Left ventricle myocardium inferior (tissue), 1 donor: Measurements from ENCODE around the gene LFNG. TPM values are rescaled to one million over a fixed set of nuclear protein-coding genes. Genes with fewer than 3 reads are reported as not detected.

Experiments
- DNase-seq: peaks from one replicate; pipeline ENCODE4 v3.0.0-alpha.2; 2020
- H3K27ac ChIP-seq: fragments of 200-600 bp; replicated peaks from 2 replicates; pipeline ENCODE4 v1.8.0; 2021
- H3K27me3 ChIP-seq: fragments of 200-600 bp; 2 replicates; pipeline ENCODE4 v1.8.0; 2021; ENCODE audit warnings: low read depth
- H3K36me3 ChIP-seq: fragments of 200-600 bp; 2 replicates; pipeline ENCODE4 v1.8.0; 2021
- H3K4me1 ChIP-seq: fragments of 200-600 bp; 2 replicates; pipeline ENCODE4 v1.8.0; 2021
- H3K4me3 ChIP-seq: fragments of 200-600 bp; 2 replicates; pipeline ENCODE4 v1.8.0; 2021; ENCODE audit warnings: mild to moderate bottlenecking, moderate library complexity
- H3K9me3 ChIP-seq: fragments of 200-600 bp; replicated peaks from 2 replicates; pipeline ENCODE4 v1.8.0; 2021
- intact Hi-C: fragments of 100-400 bp; cut with micrococcal nuclease; formaldehyde crosslinking; loops from one replicate; pipeline ENCODE4 v1.11.0; 2022
- total RNA-seq: library from RNA; stranded (reverse); fragmentation: NEBNext Ultra II Directional; extraction: Animal tissue kit (Norgen Biotek cat#: 25700); gene quantifications from one replicate; pipeline ENCODE4 v1.2.1, GENCODE V29; 2021
- TF ChIP-seq, protein P1 (sequence below): fragments of 200-600 bp; IDR thresholded peaks from 2 replicates; pipeline ENCODE4 v1.8.0; 2021; ENCODE audit warnings: antibody characterized with exemption, mild to moderate bottlenecking, borderline replicate concordance
- donor health status: DM: no; HTN: yes; CAD: no; lungs with severe emphysema.

The LFNG gene
- total RNA-seq, 1 donor from 2014 or later, result 5.2 TPM

DNA sequence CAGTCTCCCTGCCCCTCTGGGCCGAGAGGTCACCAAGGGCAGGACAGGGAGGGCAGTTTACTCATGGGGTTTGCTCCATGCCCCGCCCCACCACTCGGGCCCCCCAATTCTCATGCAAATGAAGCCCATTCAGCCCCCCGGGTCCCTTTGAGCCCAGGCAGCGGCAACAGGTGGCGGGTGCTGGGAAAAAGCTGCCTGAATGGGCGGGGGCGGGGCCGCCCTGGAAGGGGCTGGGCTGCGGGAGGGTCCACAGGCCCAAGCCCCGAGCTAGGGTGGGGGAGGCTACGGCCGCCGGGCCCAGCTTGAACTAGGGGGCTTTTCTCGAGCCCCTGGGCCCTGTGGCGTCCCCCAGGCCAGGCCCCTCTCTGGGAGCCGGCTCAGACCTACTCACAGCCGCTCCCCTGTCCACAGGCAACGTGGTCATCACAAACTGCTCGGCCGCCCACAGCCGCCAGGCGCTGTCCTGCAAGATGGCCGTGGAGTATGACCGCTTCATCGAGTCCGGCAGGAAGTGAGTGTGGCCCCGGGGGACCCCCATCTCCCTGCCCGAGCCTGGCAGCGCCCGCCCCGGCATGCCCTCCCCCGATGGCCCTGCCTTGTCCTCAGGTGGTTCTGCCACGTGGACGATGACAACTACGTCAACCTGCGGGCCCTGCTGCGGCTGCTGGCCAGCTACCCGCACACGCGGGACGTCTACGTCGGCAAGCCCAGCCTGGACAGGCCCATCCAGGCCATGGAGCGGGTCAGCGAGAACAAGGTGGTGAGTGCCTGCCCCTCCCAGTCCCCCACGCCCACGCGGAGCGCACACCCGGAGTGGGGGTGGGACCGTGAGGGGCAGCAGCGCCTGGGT is 5.5 kb downstream of the LFNG start:
- Histone ChIP-seq H3K27me3 (peaks cover 71% of the 10 kb centered on the region), H3K27ac (peak overlapping the region; percentile 91), H3K9me3 (no peaks in the 10 kb centered on the region), H3K36me3 (peaks cover 24% of the 10 kb centered on the region), H3K4me1 (peaks cover 88% of the 10 kb centered on the region), H3K4me3 (peak overlapping the region; percentile 73)
- no peak for DNase-seq
- TF ChIP-seq, protein P1, sequence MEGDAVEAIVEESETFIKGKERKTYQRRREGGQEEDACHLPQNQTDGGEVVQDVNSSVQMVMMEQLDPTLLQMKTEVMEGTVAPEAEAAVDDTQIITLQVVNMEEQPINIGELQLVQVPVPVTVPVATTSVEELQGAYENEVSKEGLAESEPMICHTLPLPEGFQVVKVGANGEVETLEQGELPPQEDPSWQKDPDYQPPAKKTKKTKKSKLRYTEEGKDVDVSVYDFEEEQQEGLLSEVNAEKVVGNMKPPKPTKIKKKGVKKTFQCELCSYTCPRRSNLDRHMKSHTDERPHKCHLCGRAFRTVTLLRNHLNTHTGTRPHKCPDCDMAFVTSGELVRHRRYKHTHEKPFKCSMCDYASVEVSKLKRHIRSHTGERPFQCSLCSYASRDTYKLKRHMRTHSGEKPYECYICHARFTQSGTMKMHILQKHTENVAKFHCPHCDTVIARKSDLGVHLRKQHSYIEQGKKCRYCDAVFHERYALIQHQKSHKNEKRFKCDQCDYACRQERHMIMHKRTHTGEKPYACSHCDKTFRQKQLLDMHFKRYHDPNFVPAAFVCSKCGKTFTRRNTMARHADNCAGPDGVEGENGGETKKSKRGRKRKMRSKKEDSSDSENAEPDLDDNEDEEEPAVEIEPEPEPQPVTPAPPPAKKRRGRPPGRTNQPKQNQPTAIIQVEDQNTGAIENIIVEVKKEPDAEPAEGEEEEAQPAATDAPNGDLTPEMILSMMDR, result no peak
- intact Hi-C loops, result no loop called here

DNA sequence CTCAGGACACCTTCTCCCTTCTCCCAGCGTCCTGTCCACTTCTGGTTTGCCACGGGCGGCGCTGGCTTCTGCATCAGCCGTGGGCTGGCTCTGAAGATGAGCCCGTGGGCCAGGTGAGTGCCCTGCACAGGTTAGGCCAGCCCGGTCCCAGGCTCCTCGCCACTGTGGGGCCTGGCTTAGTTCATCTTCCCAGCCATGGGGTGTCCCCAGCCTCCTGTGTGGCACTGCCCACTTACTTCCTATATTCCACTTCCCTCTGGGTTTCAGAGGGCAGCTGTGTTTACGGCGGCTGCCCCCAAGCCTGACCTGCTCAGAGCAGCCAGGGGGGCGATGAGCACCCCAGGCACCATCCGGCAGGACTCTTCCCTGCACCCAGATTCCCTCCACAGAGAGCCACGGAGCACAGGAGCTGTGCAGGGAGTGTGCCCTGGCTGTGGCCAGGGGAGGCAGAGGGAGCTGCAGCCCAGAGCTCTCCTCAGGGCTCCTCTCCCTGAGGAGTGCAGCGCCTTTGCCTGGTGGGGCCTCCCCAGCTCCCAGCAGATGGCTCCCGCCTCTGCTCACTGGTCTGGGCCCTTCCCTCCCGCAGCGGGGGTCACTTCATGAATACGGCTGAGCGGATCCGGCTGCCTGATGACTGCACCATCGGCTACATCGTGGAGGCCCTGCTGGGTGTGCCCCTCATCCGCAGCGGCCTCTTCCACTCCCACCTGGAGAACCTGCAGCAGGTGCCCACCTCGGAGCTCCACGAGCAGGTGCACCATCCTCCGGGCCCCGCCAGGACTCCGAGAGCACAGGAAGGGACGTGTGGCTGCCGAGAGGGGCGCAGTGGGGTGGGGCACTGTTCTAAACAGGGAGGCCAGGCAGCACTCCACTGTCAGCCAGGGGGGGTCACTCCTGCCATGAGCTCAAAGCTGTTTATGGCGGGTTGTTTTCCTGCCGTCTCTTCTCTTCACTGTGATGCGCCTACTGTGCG is 6.4 kb downstream of the LFNG start:
- Histone ChIP-seq H3K4me1 (peaks cover 88% of the 10 kb centered on the region), H3K27me3 (peaks cover 68% of the 10 kb centered on the region), H3K27ac (peak overlapping the region; percentile 23), H3K9me3 (no peaks in the 10 kb centered on the region), H3K36me3 (peaks cover 24% of the 10 kb centered on the region), H3K4me3 (no peak overlapping the region)
- TF ChIP-seq, protein P1, result no peak
- DNase-seq, result no peak
- intact Hi-C loops, result no loop called here

DNA sequence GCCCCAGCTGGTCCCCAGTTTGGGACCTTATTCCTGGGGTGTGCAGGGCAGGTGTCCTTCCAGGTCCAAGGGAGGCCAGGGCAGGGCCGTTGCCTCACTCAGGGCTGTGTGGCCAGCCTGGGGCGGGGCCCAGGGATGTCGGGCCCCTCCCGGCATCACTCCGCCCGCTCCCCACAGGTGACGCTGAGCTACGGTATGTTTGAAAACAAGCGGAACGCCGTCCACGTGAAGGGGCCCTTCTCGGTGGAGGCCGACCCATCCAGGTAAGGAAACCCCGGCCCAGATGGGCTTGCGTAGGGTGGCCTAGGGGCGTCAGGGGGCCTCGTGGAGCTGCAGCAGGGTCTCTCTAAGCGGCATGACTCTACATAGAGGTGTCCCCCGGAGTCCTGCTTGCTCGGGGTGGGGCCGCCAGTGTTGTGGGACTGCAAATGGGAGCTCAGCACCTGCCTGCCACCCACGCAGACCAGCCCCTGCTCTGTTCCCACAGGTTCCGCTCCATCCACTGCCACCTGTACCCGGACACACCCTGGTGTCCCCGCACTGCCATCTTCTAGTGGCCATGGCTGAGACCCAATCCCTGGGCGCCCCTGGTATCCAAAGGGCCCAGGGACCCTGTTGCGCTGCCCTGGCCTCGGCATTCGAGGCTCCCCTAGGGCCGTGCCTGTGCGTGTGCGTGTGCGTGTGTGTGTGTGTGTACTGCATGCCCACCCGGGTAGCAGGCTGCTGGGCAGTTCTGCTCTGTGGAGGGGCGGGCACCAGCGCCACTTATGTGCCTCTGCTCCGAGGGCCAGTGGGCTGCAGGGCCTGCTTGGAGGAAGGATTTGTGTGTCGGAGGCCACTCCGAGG is 7.3 kb downstream of the LFNG start:
- no peak overlapping the region for H3K4me3 ChIP-seq
- no peak overlapping the region for H3K27ac ChIP-seq
- TF ChIP-seq, protein P1, result no peak
- no peak for DNase-seq
- peaks cover 63% of the 10 kb centered on the region for H3K27me3 ChIP-seq
- H3K36me3 ChIP-seq, result peaks cover 24% of the 10 kb centered on the region
- no peaks in the 10 kb centered on the region for H3K9me3 ChIP-seq
- intact Hi-C loops, result no loop called here
- peaks cover 87% of the 10 kb centered on the region for H3K4me1 ChIP-seq

DNA sequence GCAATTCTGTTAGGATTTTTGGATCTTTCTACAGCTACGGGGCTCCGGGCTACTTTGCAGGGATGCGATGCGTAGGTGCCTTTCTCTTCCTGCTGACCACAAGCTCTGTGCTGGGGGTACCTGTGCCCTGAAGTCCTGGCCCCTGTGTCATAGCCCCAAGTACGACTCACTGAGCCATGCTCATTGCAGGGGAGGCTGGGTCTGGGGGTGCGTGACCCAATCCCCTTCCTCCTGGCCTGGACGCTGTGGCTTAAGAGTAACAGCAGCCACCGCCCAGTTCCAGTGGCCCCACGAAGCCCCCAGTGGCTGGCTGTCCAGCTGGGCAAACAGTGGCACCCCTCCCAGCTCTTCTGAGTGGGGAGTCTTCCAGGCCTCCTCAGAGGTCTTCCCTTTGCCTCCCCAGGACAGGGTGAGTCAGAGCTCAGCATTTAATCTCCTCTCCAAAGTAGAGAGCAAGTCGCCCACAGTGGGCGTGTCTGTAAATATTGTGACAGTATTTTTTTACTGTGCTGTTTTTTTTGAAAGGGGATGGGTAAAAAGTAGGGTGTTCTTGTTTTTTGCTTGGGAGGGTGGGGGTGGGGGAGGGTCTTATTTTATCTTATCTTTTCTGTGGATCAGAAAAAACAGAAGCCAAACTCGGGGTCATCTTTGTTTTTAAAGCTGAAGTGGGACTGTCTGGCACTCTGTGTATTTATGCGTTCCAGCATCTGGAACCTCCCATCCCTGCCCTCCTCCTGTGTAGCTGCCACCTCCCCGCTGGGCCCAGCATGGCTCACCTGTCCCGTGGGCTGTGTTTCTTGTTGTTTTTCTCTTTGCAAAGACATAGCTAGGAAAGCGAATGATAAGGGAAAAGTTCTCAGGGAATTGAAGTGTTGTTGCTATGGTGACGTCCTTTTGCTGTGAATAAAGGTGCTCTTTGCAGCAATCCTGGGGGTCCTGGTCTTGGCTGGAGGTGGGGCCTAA is 8.2 kb downstream of the LFNG start:
- Histone ChIP-seq H3K27ac (peak overlapping the region; percentile 71), H3K9me3 (no peaks in the 10 kb centered on the region), H3K27me3 (peaks cover 54% of the 10 kb centered on the region), H3K4me1 (peaks cover 78% of the 10 kb centered on the region), H3K4me3 (no peak overlapping the region), H3K36me3 (peaks cover 24% of the 10 kb centered on the region)
- peak; percentile 20 for DNase-seq
- TF ChIP-seq, protein P1, result no peak
- intact Hi-C loops, result no loop called here
